ENCODE measurements around the gene MLXIP.

Gene MLXIP

GRCh38 chr12:122148657-122149056 is 70.1 kb downstream of the MLXIP start:
- H3K9ac ChIP-seq (ENCODE audit: low read length): no peak overlapping the region
- no peaks in the 10 kb centered on the region for H3K27me3 ChIP-seq (ENCODE audit: control insufficient read depth in 1 of 2, insufficient read depth in 2 of 2, low read length in 2 of 2)
- H3K27ac ChIP-seq (ENCODE audit: low read depth, low read length): no peak overlapping the region
- H3K4me1 ChIP-seq (ENCODE audit: insufficient read depth, low read length): peaks cover 4% of the 10 kb centered on the region
- H3K9me3 ChIP-seq (ENCODE audit: low read length): no peaks in the 10 kb centered on the region
- no peak overlapping the region for H3K4me3 ChIP-seq (ENCODE audit: low read depth in 1 of 2, low read length in 2 of 2)
- H3K36me3 ChIP-seq (ENCODE audit: insufficient read depth, low read length): peaks cover 7% of the 10 kb centered on the region

GRCh38 chr12:122150127-122150681 is 71.6 kb downstream of the MLXIP start:
- no peak overlapping the region for H3K27ac ChIP-seq (ENCODE audit: low read depth, low read length)
- H3K27me3 ChIP-seq (ENCODE audit: control insufficient read depth in 1 of 2, insufficient read depth in 2 of 2, low read length in 2 of 2): no peaks in the 10 kb centered on the region
- H3K4me3 ChIP-seq (ENCODE audit: low read depth in 1 of 2, low read length in 2 of 2): no peak overlapping the region
- peaks cover 4% of the 10 kb centered on the region for H3K4me1 ChIP-seq (ENCODE audit: insufficient read depth, low read length)
- no peak overlapping the region for H3K9ac ChIP-seq (ENCODE audit: low read length)
- peaks cover 7% of the 10 kb centered on the region for H3K36me3 ChIP-seq (ENCODE audit: insufficient read depth, low read length)
- no peaks in the 10 kb centered on the region for H3K9me3 ChIP-seq (ENCODE audit: low read length)

GRCh38 chr12:122152754-122153153 is 74.2 kb downstream of the MLXIP start:
- Histone ChIP-seq H3K4me1 (ENCODE audit: insufficient read depth, low read length) (peaks cover 4% of the 10 kb centered on the region), H3K4me3 (ENCODE audit: low read depth in 1 of 2, low read length in 2 of 2) (no peak overlapping the region), H3K27me3 (ENCODE audit: control insufficient read depth in 1 of 2, insufficient read depth in 2 of 2, low read length in 2 of 2) (no peaks in the 10 kb centered on the region), H3K27ac (ENCODE audit: low read depth, low read length) (no peak overlapping the region), H3K9ac (ENCODE audit: low read length) (no peak overlapping the region), H3K36me3 (ENCODE audit: insufficient read depth, low read length) (peaks cover 4% of the 10 kb centered on the region), H3K9me3 (ENCODE audit: low read length) (no peaks in the 10 kb centered on the region)

DNA sequence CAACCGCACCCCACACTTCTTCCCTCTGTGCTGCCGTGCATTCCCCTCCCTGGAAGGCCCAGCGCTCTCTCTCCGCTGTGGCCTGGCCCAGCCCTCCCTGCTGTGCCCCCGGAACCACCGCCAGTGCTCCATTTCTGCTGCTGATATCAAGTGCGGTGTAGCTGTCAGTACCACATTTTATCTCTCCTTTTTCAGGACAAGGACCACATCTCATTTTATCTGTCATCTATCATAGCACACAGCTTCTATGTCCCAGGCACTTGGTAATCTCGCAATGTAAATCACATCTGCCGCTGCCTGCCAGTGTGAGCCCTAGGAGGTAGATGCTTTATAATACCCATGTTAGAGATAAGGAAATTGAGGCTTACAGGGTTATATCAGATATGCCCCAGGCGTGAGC is 77.1 kb downstream of the MLXIP start:
- Histone ChIP-seq H3K4me1 (ENCODE audit: insufficient read depth, low read length) (peaks cover 4% of the 10 kb centered on the region), H3K27ac (ENCODE audit: low read depth, low read length) (no peak overlapping the region), H3K9ac (ENCODE audit: low read length) (no peak overlapping the region), H3K27me3 (ENCODE audit: control insufficient read depth in 1 of 2, insufficient read depth in 2 of 2, low read length in 2 of 2) (no peaks in the 10 kb centered on the region), H3K4me3 (ENCODE audit: low read depth in 1 of 2, low read length in 2 of 2) (no peak overlapping the region), H3K9me3 (ENCODE audit: low read length) (no peaks in the 10 kb centered on the region), H3K36me3 (ENCODE audit: insufficient read depth, low read length) (no peaks in the 10 kb centered on the region)

DNA sequence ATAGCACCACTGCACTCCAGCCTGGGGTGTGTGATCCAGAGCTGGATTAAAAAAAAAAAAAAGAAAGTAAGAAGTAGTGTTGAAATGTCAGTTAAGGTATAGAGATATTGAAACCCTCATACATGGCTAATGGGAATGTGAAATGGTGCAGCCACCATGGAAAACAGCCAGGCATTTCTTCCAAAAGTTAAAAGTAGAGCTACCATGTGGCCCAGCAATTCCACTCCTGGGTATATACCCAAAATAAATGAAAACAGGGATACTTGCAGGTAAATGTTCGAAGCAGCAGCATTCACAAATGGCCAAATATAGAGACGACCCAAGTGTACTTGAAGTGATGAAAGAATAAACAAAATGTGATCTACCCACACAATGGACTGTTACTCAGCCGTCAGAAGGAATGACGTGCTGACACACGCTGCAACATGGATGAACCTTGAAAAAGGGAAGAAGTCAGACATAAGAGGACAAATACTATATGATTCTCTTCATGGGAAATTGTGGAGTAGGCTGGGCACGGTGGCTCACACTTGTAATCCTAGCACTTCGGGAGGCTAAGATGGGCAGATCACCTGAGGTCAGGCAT is 80.2 kb downstream of the MLXIP start:
- H3K9ac ChIP-seq (ENCODE audit: low read length): no peak overlapping the region
- H3K4me1 ChIP-seq (ENCODE audit: insufficient read depth, low read length): no peaks in the 10 kb centered on the region
- no peak overlapping the region for H3K27ac ChIP-seq (ENCODE audit: low read depth, low read length)
- H3K4me3 ChIP-seq (ENCODE audit: low read depth in 1 of 2, low read length in 2 of 2): no peak overlapping the region
- H3K9me3 ChIP-seq (ENCODE audit: low read length): no peaks in the 10 kb centered on the region
- H3K27me3 ChIP-seq (ENCODE audit: control insufficient read depth in 1 of 2, insufficient read depth in 2 of 2, low read length in 2 of 2): no peaks in the 10 kb centered on the region
- H3K36me3 ChIP-seq (ENCODE audit: insufficient read depth, low read length): no peaks in the 10 kb centered on the region

DNA sequence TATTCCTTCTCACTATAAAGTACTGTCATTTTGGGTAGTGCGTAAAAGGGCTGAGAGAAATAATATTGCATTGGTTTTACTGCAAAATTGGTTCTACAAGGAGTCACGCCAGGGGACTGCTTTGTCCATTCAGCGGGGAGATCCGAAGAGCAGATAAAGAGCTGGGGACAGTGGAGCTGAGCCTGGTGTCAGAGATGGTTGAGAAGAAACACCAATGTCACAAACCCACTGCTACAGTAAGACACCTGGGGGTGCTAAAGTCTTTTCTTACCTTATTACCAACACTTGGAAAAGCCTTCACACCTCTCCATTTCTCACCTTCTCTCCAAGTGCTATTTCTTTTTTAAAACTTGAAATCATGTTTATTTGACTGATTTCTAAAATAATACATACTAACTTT is 81.3 kb downstream of the MLXIP start:
- H3K36me3 ChIP-seq (ENCODE audit: insufficient read depth, low read length): no peaks in the 10 kb centered on the region
- H3K9ac ChIP-seq (ENCODE audit: low read length): no peak overlapping the region
- no peaks in the 10 kb centered on the region for H3K9me3 ChIP-seq (ENCODE audit: low read length)
- H3K4me3 ChIP-seq (ENCODE audit: low read depth in 1 of 2, low read length in 2 of 2): no peak overlapping the region
- no peaks in the 10 kb centered on the region for H3K4me1 ChIP-seq (ENCODE audit: insufficient read depth, low read length)
- no peaks in the 10 kb centered on the region for H3K27me3 ChIP-seq (ENCODE audit: control insufficient read depth in 1 of 2, insufficient read depth in 2 of 2, low read length in 2 of 2)
- H3K27ac ChIP-seq (ENCODE audit: low read depth, low read length): no peak overlapping the region

DNA sequence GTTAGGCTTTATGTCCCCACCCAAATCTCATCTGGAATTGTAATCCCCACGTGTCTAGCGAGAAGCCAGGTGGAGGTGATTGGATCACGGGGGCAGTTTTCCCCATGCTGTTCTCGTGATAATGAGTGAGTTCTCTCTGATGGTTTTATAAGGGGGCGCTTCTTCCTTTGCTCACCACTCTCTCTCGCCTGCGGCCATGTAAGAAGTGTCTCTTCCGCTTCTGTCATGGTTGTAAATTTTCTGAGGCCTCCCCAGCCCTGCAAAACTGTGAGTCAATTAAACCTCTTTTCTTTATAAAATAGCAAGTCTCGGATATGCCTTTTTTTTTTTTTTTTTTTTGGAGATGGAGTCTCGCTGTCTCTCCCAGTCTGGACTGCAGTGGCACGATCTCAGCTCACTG is 82.2 kb downstream of the MLXIP start:
- H3K27me3 ChIP-seq (ENCODE audit: control insufficient read depth in 1 of 2, insufficient read depth in 2 of 2, low read length in 2 of 2): no peaks in the 10 kb centered on the region

DNA sequence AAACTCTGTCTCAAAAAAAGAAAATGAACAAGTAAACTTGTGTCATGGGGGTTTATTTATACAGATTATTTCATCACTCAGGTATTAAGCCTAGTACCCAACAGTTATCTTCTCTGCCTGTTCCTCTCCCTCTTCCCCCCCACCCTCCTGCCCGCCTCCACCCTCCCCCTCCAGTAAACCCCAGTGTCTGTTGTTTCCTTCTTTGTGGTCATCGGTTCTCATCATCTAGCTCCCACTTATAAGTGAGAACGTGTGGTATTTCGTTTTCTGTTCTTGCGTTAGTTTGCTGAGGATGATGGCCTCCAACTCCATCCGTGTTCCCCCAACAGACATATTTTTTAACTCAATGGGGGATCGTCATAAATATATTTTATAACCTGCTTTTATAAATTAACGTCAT is 83.1 kb downstream of the MLXIP start:
- no peaks in the 10 kb centered on the region for H3K27me3 ChIP-seq (ENCODE audit: control insufficient read depth in 1 of 2, insufficient read depth in 2 of 2, low read length in 2 of 2)
- no peaks in the 10 kb centered on the region for H3K36me3 ChIP-seq (ENCODE audit: insufficient read depth, low read length)
- H3K4me1 ChIP-seq (ENCODE audit: insufficient read depth, low read length): no peaks in the 10 kb centered on the region
- H3K4me3 ChIP-seq (ENCODE audit: low read depth in 1 of 2, low read length in 2 of 2): no peak overlapping the region
- H3K27ac ChIP-seq (ENCODE audit: low read depth, low read length): no peak overlapping the region
- H3K9me3 ChIP-seq (ENCODE audit: low read length): no peaks in the 10 kb centered on the region
- no peak overlapping the region for H3K9ac ChIP-seq (ENCODE audit: low read length)

More for the DNA sequence above, 82.2 kb downstream of the MLXIP start:
- no peaks in the 10 kb centered on the region for H3K9me3 ChIP-seq (ENCODE audit: low read length)
- no peak overlapping the region for H3K27ac ChIP-seq (ENCODE audit: low read depth, low read length)
- no peaks in the 10 kb centered on the region for H3K36me3 ChIP-seq (ENCODE audit: insufficient read depth, low read length)
- H3K9ac ChIP-seq (ENCODE audit: low read length): no peak overlapping the region
- H3K4me1 ChIP-seq (ENCODE audit: insufficient read depth, low read length): no peaks in the 10 kb centered on the region
- H3K4me3 ChIP-seq (ENCODE audit: low read depth in 1 of 2, low read length in 2 of 2): no peak overlapping the region

DNA sequence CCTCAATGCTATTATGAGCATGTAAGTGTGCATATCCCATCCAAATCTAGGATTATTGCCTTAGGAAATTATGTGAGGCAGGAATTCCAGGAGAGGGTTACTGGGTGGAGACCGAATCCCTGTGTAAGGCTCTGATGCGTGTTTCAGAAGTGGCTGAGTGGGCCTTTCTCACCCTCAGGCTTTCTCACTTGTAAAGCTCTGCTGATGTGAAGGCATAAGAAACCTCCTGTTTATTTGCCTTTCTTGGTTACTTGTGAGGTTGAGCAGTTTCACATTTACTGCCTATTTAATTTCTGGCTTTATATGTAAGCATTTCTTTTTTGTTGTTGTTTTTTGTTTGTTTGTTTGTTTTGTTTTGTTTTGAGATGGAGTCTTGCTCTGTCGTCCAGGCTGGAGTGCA is 84.4 kb downstream of the MLXIP start:
- no peak overlapping the region for H3K4me3 ChIP-seq (ENCODE audit: low read depth in 1 of 2, low read length in 2 of 2)
- no peaks in the 10 kb centered on the region for H3K36me3 ChIP-seq (ENCODE audit: insufficient read depth, low read length)
- no peaks in the 10 kb centered on the region for H3K9me3 ChIP-seq (ENCODE audit: low read length)
- H3K27ac ChIP-seq (ENCODE audit: low read depth, low read length): no peak overlapping the region
- H3K4me1 ChIP-seq (ENCODE audit: insufficient read depth, low read length): no peaks in the 10 kb centered on the region
- no peak overlapping the region for H3K9ac ChIP-seq (ENCODE audit: low read length)
- H3K27me3 ChIP-seq (ENCODE audit: control insufficient read depth in 1 of 2, insufficient read depth in 2 of 2, low read length in 2 of 2): no peaks in the 10 kb centered on the region

DNA sequence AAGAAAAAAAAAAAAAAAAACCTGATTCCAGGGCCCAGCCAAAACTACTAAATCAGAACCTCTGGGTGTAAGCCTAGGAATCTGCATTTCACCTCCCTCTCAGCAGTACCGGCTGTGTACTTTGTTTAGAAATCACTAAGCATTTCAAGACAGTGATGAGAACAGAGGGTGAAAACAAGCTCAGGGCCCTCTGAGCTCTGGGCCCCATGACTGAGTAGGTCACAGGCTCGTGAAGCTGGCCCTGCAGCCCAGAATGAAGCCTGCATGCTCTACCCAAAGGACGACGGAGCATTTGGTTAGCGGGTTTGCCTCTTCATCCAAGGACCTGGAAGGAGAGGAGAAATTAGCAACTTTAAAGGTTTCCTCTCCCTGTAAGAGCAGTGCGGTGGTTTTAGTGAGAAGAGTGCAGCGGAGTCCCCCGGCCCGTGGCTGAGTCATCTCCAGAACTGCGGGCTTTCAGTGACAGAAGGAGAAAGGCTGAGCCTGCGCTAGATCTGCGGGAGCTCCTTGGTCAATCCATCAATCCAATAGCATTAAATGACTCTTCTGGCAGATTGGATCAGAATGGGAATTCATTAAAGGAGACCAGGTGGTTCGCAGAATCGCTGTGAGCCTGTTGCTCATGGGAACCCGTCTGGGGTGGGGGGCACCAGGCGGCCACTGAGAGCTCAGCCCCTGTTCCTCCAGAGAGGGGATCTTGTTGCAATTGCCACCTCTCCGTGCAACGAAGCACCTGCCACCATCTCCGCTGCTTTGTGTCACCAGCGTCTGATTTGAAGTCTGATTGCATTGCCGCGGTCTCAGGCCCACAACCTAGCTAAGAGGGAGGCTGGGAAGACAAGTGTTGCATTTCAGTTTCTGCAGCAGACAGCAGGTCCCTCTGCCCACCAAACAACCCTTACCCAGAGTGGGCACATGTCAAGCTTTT is 88.1 kb downstream of the MLXIP start:
- Histone ChIP-seq H3K27ac (ENCODE audit: low read depth, low read length) (no peak overlapping the region), H3K4me3 (ENCODE audit: low read depth in 1 of 2, low read length in 2 of 2) (no peak overlapping the region), H3K9ac (ENCODE audit: low read length) (no peak overlapping the region), H3K4me1 (ENCODE audit: insufficient read depth, low read length) (no peaks in the 10 kb centered on the region), H3K36me3 (ENCODE audit: insufficient read depth, low read length) (no peaks in the 10 kb centered on the region), H3K9me3 (ENCODE audit: low read length) (no peaks in the 10 kb centered on the region), H3K27me3 (ENCODE audit: control insufficient read depth in 1 of 2, insufficient read depth in 2 of 2, low read length in 2 of 2) (no peaks in the 10 kb centered on the region)

DNA sequence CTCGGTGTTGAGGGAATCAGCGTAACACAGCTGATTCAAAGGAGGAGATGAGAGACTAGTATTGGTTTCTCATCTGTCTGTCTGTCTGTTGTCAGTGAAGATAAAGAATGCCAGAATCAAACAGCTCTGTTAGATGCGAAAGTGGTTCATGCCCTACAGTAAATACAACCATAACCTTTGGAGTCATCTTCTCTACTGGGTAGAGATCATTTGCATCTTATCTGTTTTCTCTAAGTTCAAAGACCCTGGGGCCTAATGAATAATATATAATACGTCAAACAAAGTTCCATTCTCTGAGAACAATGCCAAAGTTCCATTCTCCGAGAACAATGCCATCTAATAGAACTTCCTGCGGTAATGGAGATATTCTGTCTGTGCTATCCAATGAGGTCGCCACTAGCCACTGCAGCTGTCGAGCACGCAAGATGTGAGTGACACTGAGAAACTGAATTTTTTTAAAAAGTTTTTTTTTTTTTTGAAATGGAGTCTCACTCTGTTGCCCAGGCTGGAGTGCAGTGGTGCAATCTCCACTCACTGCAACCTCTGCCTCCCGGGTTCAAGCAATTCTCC is 88.9 kb downstream of the MLXIP start:
- peaks cover 0 to 5% of the 10 kb centered on the region in 2 donors for H3K27me3 ChIP-seq (ENCODE audit: control insufficient read depth in 1 of 2, insufficient read depth in 2 of 2, low read length in 2 of 2)
- no peak overlapping the region for H3K9ac ChIP-seq (ENCODE audit: low read length)
- H3K4me3 ChIP-seq (ENCODE audit: low read depth in 1 of 2, low read length in 2 of 2): no peak overlapping the region
- no peaks in the 10 kb centered on the region for H3K36me3 ChIP-seq (ENCODE audit: insufficient read depth, low read length)
- H3K27ac ChIP-seq (ENCODE audit: low read depth, low read length): no peak overlapping the region
- H3K4me1 ChIP-seq (ENCODE audit: insufficient read depth, low read length): no peaks in the 10 kb centered on the region
- H3K9me3 ChIP-seq (ENCODE audit: low read length): no peaks in the 10 kb centered on the region

All from muscle layer of colon (tissue), 2 donors.